HepG2 (cell line): Measurements from ENCODE around the gene PKNOX2. TPM values are rescaled to one million over a fixed set of nuclear protein-coding genes. Genes with fewer than 3 reads are reported as not detected.

Experiments
- ATAC-seq: fragments of 200-7000 bp; cut with Tn5 transposase; 3 replicates; pipeline ENCODE4 v1.9.1; 2020; ENCODE audit warnings: mild to moderate bottlenecking, moderate library complexity
- BruUV-seq: library from RNA; stranded (reverse); fragments of 400-500 nt; replicated peaks from 2 replicates; lab custom pipeline; 2021; lab: Mats Ljungman, UMichigan
- CTCF ChIA-PET: fragments of 300-600 bp; formaldehyde crosslinking; extraction: SDS; loops from one replicate; lab custom pipeline; 2021; ENCODE audit warnings: low total read pairs, inconsistent platforms, low intra/inter-chr PET ratio; lab: Yijun Ruan, JAX
- POLR2A ChIA-PET: fragments of 350-600 bp; sonication (Branson Sonifier 250); formaldehyde crosslinking; loops from one replicate; lab custom pipeline; 2020; ENCODE audit warnings: antibody characterized with exemption, inconsistent platforms; lab: Yijun Ruan, JAX
- DNase-seq: peaks from one replicate; pipeline ENCODE4 v3.0.0-alpha.2; 2015; ENCODE audit warnings: low spot score
- FAIRE-seq: peaks from 3 replicates; lab custom pipeline; 2011; peaks lifted over from hg19 to GRCh38; lab: Jason Lieb, UNC
- H2AFZ ChIP-seq: one replicate; pipeline ENCODE4 v1.6.1; 2011; ENCODE audit warnings: low read length, inconsistent platforms
- H3K27ac ChIP-seq: fragments of 300-600 bp; 3 replicates; pipeline ENCODE4 v1.8.0; 2011; ENCODE audit warnings: mixed run types, mild to moderate bottlenecking, mixed read lengths, low read length, inconsistent platforms; ENCODE audit not compliant: insufficient read depth; ENCODE audit errors: extremely low read length
- H3K27me3 ChIP-seq, 2 experiments: fragments of 200-600 bp in 1 of 2; 2 replicates in 1 of 2; 3 replicates in 1 of 2; pipeline versions ENCODE4 v1.6.0 to v1.8.0; 2011; ENCODE audit warnings: low read length in 2 of 2, mild to moderate bottlenecking in 2 of 2, moderate library complexity in 2 of 2, inconsistent platforms in 1 of 2; ENCODE audit not compliant: insufficient read depth in 2 of 2, control insufficient read depth in 1 of 2
- H3K36me3 ChIP-seq, 2 experiments: fragments of 200-600 bp in 1 of 2; replicated peaks in 1 of 2; 2 replicates in 1 of 2; 3 replicates in 1 of 2; pipeline versions ENCODE4 v1.5.1 to v1.8.0; 2011; ENCODE audit warnings: low read length in 2 of 2, inconsistent platforms in 1 of 2; ENCODE audit not compliant: insufficient read depth in 2 of 2, control insufficient read depth in 1 of 2
- H3K4me1 ChIP-seq: 2 replicates; pipeline ENCODE4 v1.5.1; 2012; ENCODE audit warnings: low read length, inconsistent platforms; ENCODE audit not compliant: insufficient read depth
- H3K4me2 ChIP-seq: 2 replicates; pipeline ENCODE4 v1.6.0; 2011; ENCODE audit warnings: low read depth, low read length, inconsistent platforms
- H3K4me3 ChIP-seq, 3 experiments: fragments of 200-600 bp in 1 of 3; sonication (generic), shearing (Covaris generic) in 1 of 3; replicated peaks in 1 of 3; 2 replicates each; pipeline ENCODE4 v1.5.1; 2011 to 2016; ENCODE audit warnings: low read length in 3 of 3, inconsistent platforms in 2 of 3, low read depth in 2 of 3, mild to moderate bottlenecking in 2 of 3, control low read depth in 1 of 3, mixed read lengths in 1 of 3; ENCODE audit not compliant: insufficient read depth in 1 of 3
- H3K79me2 ChIP-seq: one replicate; pipeline ENCODE4 v1.6.1; 2011; ENCODE audit warnings: low read length, inconsistent platforms; ENCODE audit not compliant: insufficient read depth
- H3K9ac ChIP-seq: 2 replicates; pipeline ENCODE4 v1.6.0; 2011; ENCODE audit warnings: mild to moderate bottlenecking, low read depth, low read length, inconsistent platforms; ENCODE audit not compliant: insufficient read depth
- H3K9me3 ChIP-seq: 2 replicates; pipeline ENCODE4 v1.5.1; 2012; ENCODE audit warnings: mild to moderate bottlenecking, low read length
- H4K20me1 ChIP-seq: 2 replicates; pipeline ENCODE4 v1.6.0; 2011; ENCODE audit warnings: inconsistent platforms, mild to moderate bottlenecking, low read length, moderate library complexity; ENCODE audit not compliant: insufficient read depth
- CBFB ChIP-seq: sonication (generic); formaldehyde crosslinking; IDR thresholded peaks from 2 replicates; pipeline ENCODE4 v1.4.0; 2020; ENCODE audit warnings: missing genetic modification reagents
- NCOR1 ChIP-seq: fragments of 200-600 bp; sonication (generic); IDR thresholded peaks from 2 replicates; pipeline ENCODE4 v1.7.0; 2017; ENCODE audit warnings: antibody characterized with exemption, low read length, borderline replicate concordance
- PPARG ChIP-seq: conservative IDR thresholded peaks from 2 replicates; pipeline ENCODE4 v1.6.1; 2016; ENCODE audit warnings: missing biosample characterization, missing genetic modification reagents
- ZFYVE20 ChIP-seq: sonication (generic); formaldehyde crosslinking; IDR thresholded peaks from 2 replicates; pipeline ENCODE4 v1.8.0; 2023; ENCODE audit warnings: low read depth, mild to moderate bottlenecking, moderate library complexity, missing genetic modification reagents, borderline replicate concordance
- ZNF143 ChIP-seq: sonication (generic); formaldehyde crosslinking; IDR thresholded peaks from 2 replicates; pipeline ENCODE4 v1.4.0; 2020; ENCODE audit warnings: missing genetic modification reagents
- ZNF382 ChIP-seq: sonication (generic); formaldehyde crosslinking; IDR thresholded peaks from 2 replicates; pipeline ENCODE4 v1.5.0; 2020; ENCODE audit warnings: missing genetic modification reagents, mild to moderate bottlenecking, borderline replicate concordance
- ZNF451 ChIP-seq: sonication (generic); formaldehyde crosslinking; IDR thresholded peaks from 2 replicates; pipeline ENCODE4 v1.5.0; 2020; ENCODE audit warnings: mild to moderate bottlenecking, missing genetic modification reagents
- WGBS: methylation state at CpG from one replicate; pipeline ENCODE4 v1.1.6; 2017; ENCODE audit warnings: low lambda C conversion rate; 5-methylcytosine and 5-hydroxymethylcytosine counted together
- in situ Hi-C: cut with HindIII; loops from 2 replicates; pipeline ENCODE4 v1.10.0; 2017; ENCODE audit warnings: low pct_unique_long_range_greater_than_20kb; ENCODE audit not compliant: extremely low pct_ligation_motif_present
- intact Hi-C: fragments of 100-400 bp; cut with micrococcal nuclease; formaldehyde crosslinking; loops from one replicate; pipeline ENCODE4 v1.10.0; 2022; ENCODE audit not compliant: unreplicated experiment
- polyA plus RNA-seq, 8 experiments: library from polyadenylated mRNA; depleted of rRNA in 3 of 8; stranded (reverse) in 7 of 8; unstranded in 1 of 8; fragments of >200 nt; fragmentation: Illumina TruSeq in 4 of 8; extraction: Trizol in 4 of 8; gene quantifications; 2 replicates each; pipeline versions ENCODE4 v1.2.1 to v1.2.3, GENCODE V29; 2011 to 2016; ENCODE audit warnings: low read depth in 4 of 8, missing spikeins in 1 of 8, mixed read lengths in 1 of 8; ENCODE audit not compliant: insufficient read depth in 1 of 8
- total RNA-seq, 5 experiments: library from RNA; depleted of rRNA; stranded (reverse); fragments of >200 nt; fragmentation: Illumina TruSeq; extraction: Trizol; gene quantifications; 2 replicates each; pipeline ENCODE4 v1.2.3, GENCODE V29; 2016; ENCODE audit warnings: low read depth in 1 of 5
- TF ChIP-seq, protein P1 (sequence below): sonication (generic); formaldehyde crosslinking; IDR thresholded peaks from 2 replicates; pipeline ENCODE4 v1.4.0; 2020; ENCODE audit warnings: missing genetic modification reagents, borderline replicate concordance

Gene PKNOX2
- total and polyA plus RNA-seq, 2 of the 13 experiments (the other 11 are each of a cell fraction or from before 2014, with no cell fraction given): not detected

- Histone ChIP-seq H3K4me3 (no peak overlapping the region), H3K27ac (no peak overlapping the region), H3K9me3 (peaks cover 6% of the 10 kb centered on the region), H3K9ac (no peak overlapping the region), H3K27me3 (peaks cover 0 to 5% of the 10 kb centered on the region in 2 experiments; a peak in 1 of 5 replicates), H3K4me1 (no peaks in the 10 kb centered on the region), H3K4me2 (no peak overlapping the region), H3K79me2 (no peaks in the 10 kb centered on the region), H2AFZ (no peak overlapping the region), H3K36me3 (no peaks in the 10 kb centered on the region), H4K20me1 (no peaks in the 10 kb centered on the region)
- no TSS peak for BruUV-seq
- CTCF ChIA-PET: no interaction called here
- POLR2A ChIA-PET: no interaction called here
- WGBS: 7% methylated on average over 1 of the region's 1 CpG
- TF ChIP-seq, protein P1, sequence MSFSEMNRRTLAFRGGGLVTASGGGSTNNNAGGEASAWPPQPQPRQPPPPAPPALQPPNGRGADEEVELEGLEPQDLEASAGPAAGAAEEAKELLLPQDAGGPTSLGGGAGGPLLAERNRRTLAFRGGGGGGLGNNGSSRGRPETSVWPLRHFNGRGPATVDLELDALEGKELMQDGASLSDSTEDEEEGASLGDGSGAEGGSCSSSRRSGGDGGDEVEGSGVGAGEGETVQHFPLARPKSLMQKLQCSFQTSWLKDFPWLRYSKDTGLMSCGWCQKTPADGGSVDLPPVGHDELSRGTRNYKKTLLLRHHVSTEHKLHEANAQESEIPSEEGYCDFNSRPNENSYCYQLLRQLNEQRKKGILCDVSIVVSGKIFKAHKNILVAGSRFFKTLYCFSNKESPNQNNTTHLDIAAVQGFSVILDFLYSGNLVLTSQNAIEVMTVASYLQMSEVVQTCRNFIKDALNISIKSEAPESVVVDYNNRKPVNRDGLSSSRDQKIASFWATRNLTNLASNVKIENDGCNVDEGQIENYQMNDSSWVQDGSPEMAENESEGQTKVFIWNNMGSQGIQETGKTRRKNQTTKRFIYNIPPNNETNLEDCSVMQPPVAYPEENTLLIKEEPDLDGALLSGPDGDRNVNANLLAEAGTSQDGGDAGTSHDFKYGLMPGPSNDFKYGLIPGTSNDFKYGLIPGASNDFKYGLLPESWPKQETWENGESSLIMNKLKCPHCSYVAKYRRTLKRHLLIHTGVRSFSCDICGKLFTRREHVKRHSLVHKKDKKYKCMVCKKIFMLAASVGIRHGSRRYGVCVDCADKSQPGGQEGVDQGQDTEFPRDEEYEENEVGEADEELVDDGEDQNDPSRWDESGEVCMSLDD: no peak
- TF ChIP-seq NCOR1: no peak
- no peak for TF ChIP-seq ZNF451
- TF ChIP-seq PPARG (CRISPR knock-in tag): no peak
- no peak for TF ChIP-seq ZNF143 (CRISPR knock-in tag)
- no peak for TF ChIP-seq CBFB (CRISPR knock-in tag)
- no peak for TF ChIP-seq ZNF382 (CRISPR knock-in tag)
- TF ChIP-seq ZFYVE20 (CRISPR knock-in tag): no peak
- DNase-seq (no peak), FAIRE-seq (no peak), ATAC-seq (no peak)
- intact Hi-C loops (no loop called here), in situ Hi-C loops (no loop called here)
Observed at GRCh38 chr11:125183641-125184040, 19.1 kb downstream of the PKNOX2 start.
